WTC11 (cell line): ENCODE data around the gene PI4KA.

Source experiments
- CREB1 ChIP-seq: sonication (generic); formaldehyde crosslinking; IDR thresholded peaks from 2 replicates; pipeline ENCODE4 v1.8.0; 2023; ENCODE audit warnings: mild to moderate bottlenecking, missing genetic modification reagents
- CTCF ChIP-seq: fragments of 200-600 bp; IDR thresholded peaks from 2 replicates; pipeline ENCODE4 v1.8.0; 2022; ENCODE audit warnings: antibody characterized with exemption
- FOXJ3 ChIP-seq: sonication (generic); formaldehyde crosslinking; IDR thresholded peaks from 2 replicates; pipeline ENCODE4 v1.9.0; 2021; ENCODE audit warnings: missing genetic modification reagents, mild to moderate bottlenecking, borderline replicate concordance
- FOXK1 ChIP-seq: sonication (generic); formaldehyde crosslinking; IDR thresholded peaks from 2 replicates; pipeline ENCODE4 v1.8.0; 2022; ENCODE audit warnings: mild to moderate bottlenecking, moderate library complexity, missing genetic modification reagents
- IRF2 ChIP-seq: sonication (generic); formaldehyde crosslinking; IDR thresholded peaks from 2 replicates; pipeline ENCODE4 v1.8.0; 2022; ENCODE audit warnings: low read depth, missing genetic modification reagents, borderline replicate concordance
- MYBL2 ChIP-seq: sonication (generic); formaldehyde crosslinking; IDR thresholded peaks from 2 replicates; pipeline ENCODE4 v1.8.1; 2023; ENCODE audit warnings: mild to moderate bottlenecking, moderate library complexity, missing genetic modification reagents
- NR2C2 ChIP-seq: sonication (generic); formaldehyde crosslinking; IDR thresholded peaks from 2 replicates; pipeline ENCODE4 v1.8.0; 2022; ENCODE audit warnings: mild to moderate bottlenecking, missing genetic modification reagents
- SOX15 ChIP-seq: fragments of 250-450 bp; sonication (Bioruptor Pico); IDR thresholded peaks from 2 replicates; pipeline ENCODE4 v1.9.0; 2021; ENCODE audit warnings: mild to moderate bottlenecking
- SP1 ChIP-seq: sonication (generic); formaldehyde crosslinking; conservative IDR thresholded peaks from 2 replicates; pipeline ENCODE4 v1.8.1; 2022; ENCODE audit warnings: missing genetic modification reagents
- TEAD1 ChIP-seq: sonication (generic); formaldehyde crosslinking; IDR thresholded peaks from 2 replicates; pipeline ENCODE4 v1.8.0; 2022; ENCODE audit warnings: mild to moderate bottlenecking, missing genetic modification reagents
- TF ChIP-seq, protein P1 (sequence below): sonication (generic); formaldehyde crosslinking; IDR thresholded peaks from 2 replicates; pipeline ENCODE4 v1.8.0; 2023; ENCODE audit warnings: missing genetic modification reagents
- TF ChIP-seq, protein P2 (sequence below): sonication (generic); formaldehyde crosslinking; conservative IDR thresholded peaks from 2 replicates; pipeline ENCODE4 v1.8.1; 2023; ENCODE audit warnings: mild to moderate bottlenecking, low read depth, missing genetic modification reagents, moderate library complexity
- TF ChIP-seq, protein P3 (sequence below): sonication (generic); formaldehyde crosslinking; IDR thresholded peaks from 2 replicates; pipeline ENCODE4 v1.8.0; 2022; ENCODE audit warnings: mild to moderate bottlenecking, missing genetic modification reagents
- TF ChIP-seq, protein P4 (sequence below): sonication (generic); formaldehyde crosslinking; IDR thresholded peaks from 2 replicates; pipeline ENCODE4 v1.8.0; 2022; ENCODE audit warnings: mild to moderate bottlenecking, missing genetic modification reagents

DNA sequence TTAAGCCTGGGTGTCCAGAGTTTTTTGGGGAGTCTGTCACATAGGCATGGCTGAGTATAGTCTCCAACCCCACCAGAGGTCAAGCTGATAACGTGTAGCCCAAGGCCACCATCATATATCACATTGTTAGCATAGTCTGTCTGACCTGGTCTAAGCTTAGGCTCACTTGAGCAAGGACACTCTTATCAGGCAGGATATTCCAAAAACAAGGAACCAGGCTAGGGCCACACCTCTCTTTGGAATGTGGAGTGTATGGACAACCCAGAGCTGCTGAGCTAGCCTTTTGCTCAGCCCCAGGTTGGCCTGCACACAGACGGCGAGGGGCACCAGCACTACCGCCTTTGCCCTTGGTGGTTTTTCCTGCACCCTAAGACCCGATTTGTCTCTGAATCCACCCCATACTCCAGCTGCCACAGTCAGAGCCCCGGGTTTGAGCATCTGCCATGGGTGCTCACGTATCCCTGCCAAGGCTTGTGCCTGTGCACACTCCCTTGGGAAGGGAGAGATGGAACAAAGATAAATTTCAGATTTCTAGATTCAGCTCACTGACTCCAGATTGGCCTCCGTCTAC lies 7.3 kb upstream of the PI4KA start:
- TF ChIP-seq CTCF (no peak), SOX15 (CRISPR knock-in tag) (no peak), SP1 (CRISPR knock-in tag) (no peak), CREB1 (CRISPR knock-in tag) (no peak), NR2C2 (no peak), FOXJ3 (no peak), TEAD1 (no peak), IRF2 (CRISPR knock-in tag) (no peak), MYBL2 (CRISPR knock-in tag) (no peak), FOXK1 (CRISPR knock-in tag) (no peak)
- TF ChIP-seq, protein P1, sequence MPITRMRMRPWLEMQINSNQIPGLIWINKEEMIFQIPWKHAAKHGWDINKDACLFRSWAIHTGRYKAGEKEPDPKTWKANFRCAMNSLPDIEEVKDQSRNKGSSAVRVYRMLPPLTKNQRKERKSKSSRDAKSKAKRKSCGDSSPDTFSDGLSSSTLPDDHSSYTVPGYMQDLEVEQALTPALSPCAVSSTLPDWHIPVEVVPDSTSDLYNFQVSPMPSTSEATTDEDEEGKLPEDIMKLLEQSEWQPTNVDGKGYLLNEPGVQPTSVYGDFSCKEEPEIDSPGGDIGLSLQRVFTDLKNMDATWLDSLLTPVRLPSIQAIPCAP (CRISPR knock-in tag) = no peak
- TF ChIP-seq, protein P2, sequence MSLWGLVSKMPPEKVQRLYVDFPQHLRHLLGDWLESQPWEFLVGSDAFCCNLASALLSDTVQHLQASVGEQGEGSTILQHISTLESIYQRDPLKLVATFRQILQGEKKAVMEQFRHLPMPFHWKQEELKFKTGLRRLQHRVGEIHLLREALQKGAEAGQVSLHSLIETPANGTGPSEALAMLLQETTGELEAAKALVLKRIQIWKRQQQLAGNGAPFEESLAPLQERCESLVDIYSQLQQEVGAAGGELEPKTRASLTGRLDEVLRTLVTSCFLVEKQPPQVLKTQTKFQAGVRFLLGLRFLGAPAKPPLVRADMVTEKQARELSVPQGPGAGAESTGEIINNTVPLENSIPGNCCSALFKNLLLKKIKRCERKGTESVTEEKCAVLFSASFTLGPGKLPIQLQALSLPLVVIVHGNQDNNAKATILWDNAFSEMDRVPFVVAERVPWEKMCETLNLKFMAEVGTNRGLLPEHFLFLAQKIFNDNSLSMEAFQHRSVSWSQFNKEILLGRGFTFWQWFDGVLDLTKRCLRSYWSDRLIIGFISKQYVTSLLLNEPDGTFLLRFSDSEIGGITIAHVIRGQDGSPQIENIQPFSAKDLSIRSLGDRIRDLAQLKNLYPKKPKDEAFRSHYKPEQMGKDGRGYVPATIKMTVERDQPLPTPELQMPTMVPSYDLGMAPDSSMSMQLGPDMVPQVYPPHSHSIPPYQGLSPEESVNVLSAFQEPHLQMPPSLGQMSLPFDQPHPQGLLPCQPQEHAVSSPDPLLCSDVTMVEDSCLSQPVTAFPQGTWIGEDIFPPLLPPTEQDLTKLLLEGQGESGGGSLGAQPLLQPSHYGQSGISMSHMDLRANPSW = no peak
- TF ChIP-seq, protein P3, sequence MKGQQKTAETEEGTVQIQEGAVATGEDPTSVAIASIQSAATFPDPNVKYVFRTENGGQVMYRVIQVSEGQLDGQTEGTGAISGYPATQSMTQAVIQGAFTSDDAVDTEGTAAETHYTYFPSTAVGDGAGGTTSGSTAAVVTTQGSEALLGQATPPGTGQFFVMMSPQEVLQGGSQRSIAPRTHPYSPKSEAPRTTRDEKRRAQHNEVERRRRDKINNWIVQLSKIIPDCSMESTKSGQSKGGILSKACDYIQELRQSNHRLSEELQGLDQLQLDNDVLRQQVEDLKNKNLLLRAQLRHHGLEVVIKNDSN (CRISPR knock-in tag) = no peak
- TF ChIP-seq, protein P4, sequence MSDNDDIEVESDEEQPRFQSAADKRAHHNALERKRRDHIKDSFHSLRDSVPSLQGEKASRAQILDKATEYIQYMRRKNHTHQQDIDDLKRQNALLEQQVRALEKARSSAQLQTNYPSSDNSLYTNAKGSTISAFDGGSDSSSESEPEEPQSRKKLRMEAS (CRISPR knock-in tag) = no peak
